NCI-H82 (cell line): Measurements from ENCODE around the gene FIBCD1.

Experiments
- DNase-seq: peaks from one replicate; lab custom pipeline; 2025; lab: John Stamatoyannopoulos, UW

FIBCD1 gene

GRCh38 chr9:130878295-130878694 is 60.8 kb downstream of the FIBCD1 start:
- no peak for DNase-seq

GRCh38 chr9:130877300-130877699 is 61.7 kb downstream of the FIBCD1 start:
- DNase-seq = no peak

- no peak for DNase-seq
These were observed 64.3 kb downstream of the FIBCD1 start for GRCh38 chr9:130874783-130875182.

GRCh38 chr9:130873966-130874365 is 65.1 kb downstream of the FIBCD1 start:
- no peak for DNase-seq

DNA sequence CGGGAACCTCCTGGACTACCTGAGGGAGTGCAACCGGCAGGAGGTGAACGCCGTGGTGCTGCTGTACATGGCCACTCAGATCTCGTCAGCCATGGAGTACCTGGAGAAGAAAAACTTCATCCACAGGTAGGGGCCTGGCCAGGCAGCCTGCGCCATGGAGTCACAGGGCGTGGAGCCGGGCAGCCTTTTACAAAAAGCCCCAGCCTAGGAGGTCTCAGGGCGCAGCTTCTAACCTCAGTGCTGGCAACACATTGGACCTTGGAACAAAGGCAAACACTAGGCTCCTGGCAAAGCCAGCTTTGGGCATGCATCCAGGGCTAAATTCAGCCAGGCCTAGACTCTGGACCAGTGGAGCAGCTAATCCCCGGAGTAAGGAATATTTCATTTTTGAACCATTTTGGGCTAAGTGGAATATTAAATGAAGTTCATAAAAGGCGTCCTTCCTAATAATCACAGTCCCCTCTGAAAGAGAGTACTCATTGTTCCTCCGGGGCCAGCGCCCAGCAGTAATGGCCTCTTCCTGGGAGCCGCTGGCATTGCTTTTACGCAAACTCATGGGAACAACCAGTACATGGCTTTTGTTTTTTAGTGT is 66.0 kb downstream of the FIBCD1 start:
- no peak for DNase-seq

DNA sequence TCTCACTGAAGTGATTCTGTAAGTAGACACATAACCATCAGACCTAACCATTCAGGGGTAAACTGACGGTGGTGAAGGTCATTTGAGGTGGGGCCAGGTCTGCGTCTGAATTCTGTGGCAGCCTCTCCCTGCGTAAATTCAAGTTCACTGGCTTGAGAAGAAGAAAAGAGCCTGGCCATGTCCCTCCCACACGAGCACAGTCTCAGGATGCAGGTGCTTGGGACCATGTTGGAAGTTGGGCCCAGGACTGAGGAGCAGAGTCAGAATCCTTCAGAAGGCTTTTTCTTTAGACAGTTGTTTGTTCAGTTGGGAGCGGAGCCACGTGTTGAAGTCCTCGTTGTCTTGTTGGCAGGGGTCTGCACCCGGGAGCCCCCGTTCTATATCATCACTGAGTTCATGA is 66.5 kb downstream of the FIBCD1 start:
- no peak for DNase-seq

GRCh38 chr9:130872093-130872492 is 67.0 kb downstream of the FIBCD1 start:
- no peak for DNase-seq

GRCh38 chr9:130871395-130872062 is 67.5 kb downstream of the FIBCD1 start:
- DNase-seq = no peak

GRCh38 chr9:130870491-130871381 is 68.3 kb downstream of the FIBCD1 start:
- no peak for DNase-seq

GRCh38 chr9:130869250-130869649 is 69.8 kb downstream of the FIBCD1 start:
- DNase-seq = no peak

- DNase-seq = no peak
These were observed 70.8 kb downstream of the FIBCD1 start for GRCh38 chr9:130868230-130868629.

- no peak for DNase-seq
These were observed 71.5 kb downstream of the FIBCD1 start for GRCh38 chr9:130867556-130867955.

DNA sequence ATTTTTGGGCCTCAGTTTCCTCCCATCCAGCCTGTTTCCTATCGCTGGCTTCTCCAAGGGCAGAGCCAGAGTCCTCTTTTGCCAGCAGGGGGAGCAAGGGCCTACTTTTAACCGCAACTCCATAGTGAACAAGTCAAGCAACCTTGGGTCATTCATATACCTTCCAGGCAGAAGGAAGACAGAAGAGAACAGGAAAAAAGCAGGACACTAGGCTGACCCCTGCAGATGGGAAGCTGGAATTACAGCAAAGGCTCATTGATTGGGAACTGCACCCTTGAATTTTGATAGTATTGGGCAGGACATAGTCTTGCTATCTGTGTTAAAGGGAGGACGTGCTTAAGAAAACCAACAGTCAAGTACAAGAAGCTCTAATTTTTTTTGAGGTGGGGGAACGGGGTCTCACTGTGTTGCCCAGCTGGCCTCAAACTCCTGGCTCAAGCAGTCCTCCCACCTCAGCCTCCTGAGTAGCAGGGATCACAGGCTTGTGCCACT is 72.5 kb downstream of the FIBCD1 start:
- peak; percentile 89 for DNase-seq

DNA sequence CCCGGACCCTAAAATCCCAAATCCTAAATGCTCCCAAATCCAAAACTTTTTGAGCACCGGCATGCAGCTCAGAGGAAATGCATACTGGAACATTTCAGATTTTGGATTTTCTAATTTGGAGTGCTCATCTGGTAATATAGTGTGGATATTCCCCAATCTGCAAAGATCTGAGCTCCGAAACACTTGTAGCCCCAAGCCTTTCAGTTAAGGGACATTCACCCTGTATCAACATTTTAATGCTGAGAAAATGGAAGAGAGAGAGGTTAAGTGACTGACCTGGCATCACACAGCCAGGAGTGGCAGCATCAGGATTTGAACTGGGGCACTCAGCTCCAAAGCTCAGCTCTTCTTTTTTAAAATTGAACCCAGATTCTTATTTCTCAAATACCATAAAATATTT is 73.1 kb downstream of the FIBCD1 start:
- no peak for DNase-seq

- DNase-seq = no peak
These were observed 74.5 kb downstream of the FIBCD1 start for GRCh38 chr9:130864541-130864940.

GRCh38 chr9:130862747-130863146 is 76.3 kb downstream of the FIBCD1 start:
- DNase-seq = no peak

GRCh38 chr9:130862217-130862616 is 76.8 kb downstream of the FIBCD1 start:
- no peak for DNase-seq

GRCh38 chr9:130861372-130862180 is 77.5 kb downstream of the FIBCD1 start:
- DNase-seq = no peak

DNA sequence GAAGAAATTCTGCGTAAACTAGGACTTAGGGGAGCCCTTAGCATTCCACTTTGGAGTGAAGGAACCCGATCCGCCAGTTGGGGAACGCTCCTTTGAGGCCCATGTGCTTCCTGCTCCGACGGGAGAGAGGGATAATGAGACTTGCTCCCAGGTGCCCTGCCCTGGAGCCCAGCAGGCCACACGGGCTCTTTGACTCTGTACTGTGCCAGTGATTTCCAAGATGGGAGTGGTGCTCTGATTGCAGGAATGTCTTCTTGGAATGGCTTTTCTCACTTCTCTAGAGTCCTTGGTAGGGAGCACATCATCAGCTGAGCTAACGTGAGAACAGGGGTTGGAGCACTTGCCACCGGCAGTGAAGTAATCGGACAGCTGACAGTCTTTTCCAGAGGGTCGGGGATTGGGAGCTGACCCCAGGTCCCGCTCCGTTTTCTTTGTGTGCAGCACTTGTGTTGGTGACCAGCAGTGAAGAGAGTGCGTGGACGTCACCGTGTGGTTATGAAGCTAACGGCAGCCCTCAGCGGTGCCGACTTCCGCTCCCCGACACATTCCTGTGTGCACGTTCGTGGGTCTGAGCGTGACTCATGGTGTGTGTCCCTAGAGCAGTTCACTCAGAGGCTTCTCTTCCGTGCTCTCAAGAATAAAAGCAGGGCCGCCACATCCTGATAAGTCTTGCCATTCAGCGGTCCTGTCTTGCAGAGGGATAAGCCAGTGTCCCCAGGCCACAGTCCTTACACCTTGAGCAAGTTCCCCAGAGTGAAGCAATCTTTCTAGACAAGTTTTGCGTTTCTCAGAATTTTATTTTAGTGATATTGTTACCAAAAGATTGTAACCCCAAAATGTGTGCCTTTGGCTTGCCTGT is 78.4 kb downstream of the FIBCD1 start:
- DNase-seq = no peak

DNA sequence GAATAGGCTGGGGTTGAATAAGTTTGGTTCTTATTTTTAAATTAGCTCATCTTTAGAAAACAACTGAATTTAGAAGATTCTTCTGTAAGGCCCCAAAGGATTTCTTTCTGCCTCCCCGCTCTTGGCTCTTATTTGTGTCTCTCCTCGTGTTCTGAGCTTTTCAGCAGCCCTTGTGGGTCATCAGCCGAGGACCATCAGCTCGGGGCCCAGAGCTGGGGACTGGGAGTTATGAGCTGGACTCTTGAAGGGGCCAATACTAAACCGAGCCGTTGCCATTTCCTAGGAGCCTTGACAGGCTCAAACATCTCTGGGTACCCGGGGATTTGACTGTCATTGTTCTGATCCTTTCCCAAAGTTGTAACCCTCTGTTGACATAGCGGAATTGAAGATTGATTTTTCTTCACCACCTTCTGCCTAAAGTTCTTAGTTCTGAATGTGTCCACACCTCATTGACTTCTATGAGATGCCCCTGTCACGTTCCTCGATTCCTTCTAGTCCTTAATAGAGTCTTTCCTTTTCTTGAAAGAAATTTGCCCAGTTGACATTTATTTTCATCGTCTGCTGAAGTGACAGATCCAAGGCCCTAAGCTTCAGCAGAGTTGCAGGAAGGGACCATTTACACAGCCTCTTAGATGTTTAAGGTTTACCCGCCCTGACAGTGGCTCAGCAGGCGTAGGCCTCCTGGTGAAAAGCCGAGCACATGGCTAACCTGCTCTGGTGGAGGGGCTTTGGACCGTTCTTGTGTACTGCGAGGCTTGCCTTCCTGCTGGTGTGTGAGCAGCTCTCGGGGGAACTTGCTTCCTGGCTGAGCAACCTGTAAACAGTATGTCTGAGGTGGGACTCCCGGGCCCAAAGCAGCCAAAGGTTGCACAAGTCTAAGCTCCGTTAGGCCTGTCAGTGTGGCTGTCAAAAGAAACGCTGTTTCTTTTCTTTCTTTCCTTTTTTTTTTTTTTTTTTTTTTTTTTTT is 80.0 kb downstream of the FIBCD1 start:
- no peak for DNase-seq
